Nephron progenitor cell (in vitro differentiated cells): ENCODE measurements around the gene KCNS1.
"Not testable (repeated sequence)": the region's sequence is repeated elsewhere in the genome, so short reads cannot be mapped to it uniquely, and the experiment has no call there.

ENCODE experiments used
- DNase-seq: peaks from one replicate; pipeline ENCODE4 v3.0.0; 2021
- H3K27ac Mint-ChIP-seq: 2 replicates; pipeline ENCODE4 v1.8.0; 2021; ENCODE audit warnings: mild to moderate bottlenecking, moderate library complexity, mixed read lengths
- H3K27me3 Mint-ChIP-seq: 2 replicates; pipeline ENCODE4 v1.8.0; 2021; ENCODE audit warnings: mild to moderate bottlenecking, low read depth, mixed read lengths; ENCODE audit not compliant: poor library complexity
- H3K36me3 Mint-ChIP-seq: 2 replicates; pipeline ENCODE4 v1.8.0; 2021; ENCODE audit warnings: low read depth, mixed read lengths
- H3K4me1 Mint-ChIP-seq: 2 replicates; pipeline ENCODE4 v1.8.0; 2021; ENCODE audit warnings: mixed read lengths
- H3K4me3 Mint-ChIP-seq: 2 replicates; pipeline ENCODE4 v1.8.0; 2021; ENCODE audit warnings: mild to moderate bottlenecking, moderate library complexity, mixed read lengths
- H3K9me3 Mint-ChIP-seq: 2 replicates; pipeline ENCODE4 v1.8.0; 2021; ENCODE audit warnings: mild to moderate bottlenecking, moderate library complexity, mixed read lengths
- TF ChIP-seq, protein P1 (sequence below): fragments of 200-600 bp; sonication (generic); IDR thresholded peaks from 2 replicates; pipeline ENCODE4 v1.5.0; 2021; ENCODE audit warnings: antibody characterized with exemption

The KCNS1 gene

DNA sequence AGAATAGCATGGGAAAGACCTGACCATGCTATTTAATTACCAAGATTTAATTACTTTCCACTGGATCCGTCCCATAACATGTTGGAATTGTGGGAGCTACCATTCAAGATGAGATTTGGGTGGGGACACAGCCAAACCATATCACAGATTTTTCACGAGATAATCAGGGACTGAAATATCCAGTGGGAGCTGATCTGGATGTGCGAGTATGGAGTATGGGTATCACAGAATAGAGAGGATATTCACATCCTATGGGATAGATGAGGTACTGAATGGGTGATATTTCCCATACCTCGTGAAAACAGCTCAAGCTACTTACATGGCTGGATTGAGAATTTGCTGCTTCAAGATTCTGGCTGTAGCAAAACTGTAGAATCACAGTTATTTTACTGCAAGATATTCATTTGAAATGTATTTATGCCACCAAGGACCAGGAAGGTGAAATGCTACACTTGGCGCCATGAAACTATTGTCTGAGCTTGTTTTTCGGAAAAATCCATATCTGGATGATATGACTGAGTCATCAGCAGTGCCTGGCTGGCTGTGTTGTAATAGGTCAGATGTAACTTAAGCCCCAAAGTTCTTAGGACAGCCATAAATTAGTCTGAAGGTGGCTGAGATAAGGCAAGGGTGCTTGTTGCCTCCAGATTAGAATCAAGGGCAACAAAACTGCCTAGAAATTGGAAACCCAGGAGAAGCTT lies 29.8 kb downstream of the KCNS1 start:
- H3K27ac Mint-ChIP-seq = peak overlapping the region; percentile 42
- DNase-seq = no peak
- peaks cover 18% of the 10 kb centered on the region for H3K36me3 Mint-ChIP-seq
- no peak overlapping the region for H3K4me3 Mint-ChIP-seq
- no peaks in the 10 kb centered on the region for H3K9me3 Mint-ChIP-seq
- TF ChIP-seq, protein P1, sequence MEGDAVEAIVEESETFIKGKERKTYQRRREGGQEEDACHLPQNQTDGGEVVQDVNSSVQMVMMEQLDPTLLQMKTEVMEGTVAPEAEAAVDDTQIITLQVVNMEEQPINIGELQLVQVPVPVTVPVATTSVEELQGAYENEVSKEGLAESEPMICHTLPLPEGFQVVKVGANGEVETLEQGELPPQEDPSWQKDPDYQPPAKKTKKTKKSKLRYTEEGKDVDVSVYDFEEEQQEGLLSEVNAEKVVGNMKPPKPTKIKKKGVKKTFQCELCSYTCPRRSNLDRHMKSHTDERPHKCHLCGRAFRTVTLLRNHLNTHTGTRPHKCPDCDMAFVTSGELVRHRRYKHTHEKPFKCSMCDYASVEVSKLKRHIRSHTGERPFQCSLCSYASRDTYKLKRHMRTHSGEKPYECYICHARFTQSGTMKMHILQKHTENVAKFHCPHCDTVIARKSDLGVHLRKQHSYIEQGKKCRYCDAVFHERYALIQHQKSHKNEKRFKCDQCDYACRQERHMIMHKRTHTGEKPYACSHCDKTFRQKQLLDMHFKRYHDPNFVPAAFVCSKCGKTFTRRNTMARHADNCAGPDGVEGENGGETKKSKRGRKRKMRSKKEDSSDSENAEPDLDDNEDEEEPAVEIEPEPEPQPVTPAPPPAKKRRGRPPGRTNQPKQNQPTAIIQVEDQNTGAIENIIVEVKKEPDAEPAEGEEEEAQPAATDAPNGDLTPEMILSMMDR = no peak
- H3K27me3 Mint-ChIP-seq = no peaks in the 10 kb centered on the region
- H3K4me1 Mint-ChIP-seq = peaks cover 22% of the 10 kb centered on the region

DNA sequence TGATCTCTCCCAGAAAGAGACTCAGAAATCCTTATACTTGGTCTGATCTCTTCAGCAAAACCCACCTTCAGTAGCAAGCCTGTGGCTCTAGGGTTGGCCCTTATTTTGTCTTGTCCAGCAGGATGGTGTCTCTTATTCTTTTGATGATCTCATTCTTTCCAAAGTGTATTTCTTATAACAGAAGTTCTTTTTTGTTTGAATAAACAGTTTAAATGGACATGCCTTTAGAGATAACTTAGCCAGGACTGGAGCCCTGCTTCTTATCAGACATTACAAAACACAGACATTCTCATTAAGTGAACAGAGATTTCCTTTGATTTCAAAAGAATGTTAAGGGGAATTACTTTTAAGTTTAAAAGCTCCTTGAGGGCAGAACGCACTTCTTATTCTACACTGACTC lies 31.7 kb downstream of the KCNS1 start:
- no peaks in the 10 kb centered on the region for H3K27me3 Mint-ChIP-seq
- TF ChIP-seq, protein P1 = no peak
- no peak for DNase-seq
- peaks cover 23% of the 10 kb centered on the region for H3K36me3 Mint-ChIP-seq
- H3K27ac Mint-ChIP-seq = no peak overlapping the region
- H3K4me3 Mint-ChIP-seq = no peak overlapping the region
- H3K9me3 Mint-ChIP-seq = peaks cover 5% of the 10 kb centered on the region
- peaks cover 17% of the 10 kb centered on the region for H3K4me1 Mint-ChIP-seq

DNA sequence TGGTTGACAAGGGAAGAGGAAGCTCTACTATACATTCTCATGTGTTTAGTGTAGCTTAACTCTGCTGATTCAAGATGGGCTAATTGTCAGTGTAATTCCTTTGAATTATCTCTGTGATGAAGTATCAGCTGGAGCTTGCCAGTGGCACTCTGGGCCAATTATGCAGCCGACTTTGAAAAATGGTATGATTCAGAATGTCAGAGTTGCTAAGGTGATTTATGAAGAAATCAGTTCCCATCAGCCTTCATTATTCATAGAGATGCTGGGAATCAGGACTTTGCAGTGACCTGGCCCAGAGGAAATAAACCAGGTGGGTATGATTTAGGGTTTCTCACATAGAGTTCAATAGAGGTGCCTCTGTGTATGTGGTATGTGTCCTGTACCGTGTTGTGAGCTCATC lies 33.4 kb downstream of the KCNS1 start:
- H3K9me3 Mint-ChIP-seq = peaks cover 13% of the 10 kb centered on the region
- TF ChIP-seq, protein P1 = no peak
- no peak for DNase-seq
- H3K27ac Mint-ChIP-seq = no peak overlapping the region
- H3K4me1 Mint-ChIP-seq = peaks cover 7% of the 10 kb centered on the region
- no peak overlapping the region for H3K4me3 Mint-ChIP-seq
- H3K36me3 Mint-ChIP-seq = peaks cover 34% of the 10 kb centered on the region
- peaks cover 4% of the 10 kb centered on the region for H3K27me3 Mint-ChIP-seq

DNA sequence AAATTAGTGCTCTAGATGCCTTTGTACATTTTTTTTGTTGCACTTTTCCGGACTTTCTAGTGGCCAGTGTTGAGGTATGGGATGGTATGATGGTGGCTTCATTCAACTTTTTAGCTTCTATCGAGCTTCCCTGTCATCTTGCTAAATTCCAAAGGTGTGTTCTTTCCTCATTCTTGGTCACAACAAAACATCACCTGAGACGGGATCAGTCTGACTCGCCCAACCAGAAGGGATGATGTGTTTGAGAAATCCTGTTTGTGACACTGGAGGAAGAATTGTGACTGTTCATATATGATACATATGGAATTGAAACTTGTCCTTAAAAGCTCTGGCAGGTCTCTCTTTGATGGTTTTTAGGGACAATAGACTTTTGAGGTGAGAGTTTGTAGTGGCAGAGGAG lies 33.8 kb downstream of the KCNS1 start:
- TF ChIP-seq, protein P1 = no peak
- no peak for DNase-seq
- H3K36me3 Mint-ChIP-seq = peaks cover 38% of the 10 kb centered on the region
- no peak overlapping the region for H3K4me3 Mint-ChIP-seq
- H3K4me1 Mint-ChIP-seq = peaks cover 5% of the 10 kb centered on the region
- H3K9me3 Mint-ChIP-seq = peaks cover 13% of the 10 kb centered on the region
- no peak overlapping the region for H3K27ac Mint-ChIP-seq
- peaks cover 4% of the 10 kb centered on the region for H3K27me3 Mint-ChIP-seq

DNA sequence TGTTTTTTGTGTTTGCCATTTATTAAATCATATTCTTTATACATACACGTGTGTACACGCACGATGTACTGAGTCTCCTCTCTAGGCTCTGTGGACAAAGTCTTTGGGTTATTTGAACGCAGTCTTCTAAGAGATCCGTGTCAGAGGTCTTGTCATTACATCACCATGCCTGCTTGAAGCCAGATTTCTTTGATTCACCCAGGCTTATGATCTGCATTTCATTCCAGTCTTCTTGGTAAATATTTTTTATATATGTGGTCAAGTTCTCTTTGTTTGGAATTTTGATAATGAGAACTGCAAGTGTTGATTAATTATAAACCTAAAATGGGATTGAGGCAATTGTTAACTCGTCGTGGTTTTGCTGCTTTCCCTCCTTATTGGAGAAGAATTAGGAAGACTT lies 34.6 kb downstream of the KCNS1 start:
- peaks cover 43% of the 10 kb centered on the region for H3K36me3 Mint-ChIP-seq
- TF ChIP-seq, protein P1 = no peak
- H3K4me1 Mint-ChIP-seq = peaks cover 4% of the 10 kb centered on the region
- peaks cover 4% of the 10 kb centered on the region for H3K27me3 Mint-ChIP-seq
- peaks cover 13% of the 10 kb centered on the region for H3K9me3 Mint-ChIP-seq
- no peak overlapping the region for H3K4me3 Mint-ChIP-seq
- no peak overlapping the region for H3K27ac Mint-ChIP-seq
- DNase-seq = no peak

DNA sequence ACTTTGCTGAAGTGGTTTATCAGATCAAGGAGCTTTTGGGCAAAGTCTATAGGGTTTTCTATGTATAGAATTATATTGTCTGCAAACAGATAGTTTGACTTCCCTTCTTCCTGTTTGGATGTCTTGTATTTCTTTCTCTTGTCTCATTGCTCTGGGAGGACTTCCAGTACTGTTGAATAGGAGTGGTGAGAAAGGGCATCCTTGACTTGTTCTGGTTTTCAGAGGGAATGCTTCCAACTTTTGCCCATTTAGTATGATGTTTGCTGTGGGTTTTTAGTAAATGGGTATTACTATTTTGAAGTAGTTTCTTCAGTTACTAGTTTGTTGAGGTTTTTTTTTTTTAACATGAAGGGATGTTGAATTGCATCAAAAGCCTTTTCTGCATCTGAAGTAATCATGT lies 36.1 kb downstream of the KCNS1 start:
- no peaks in the 10 kb centered on the region for H3K4me1 Mint-ChIP-seq
- DNase-seq = no peak
- H3K27me3 Mint-ChIP-seq = peaks cover 4% of the 10 kb centered on the region
- no peak overlapping the region for H3K27ac Mint-ChIP-seq
- H3K36me3 Mint-ChIP-seq = peaks cover 38% of the 10 kb centered on the region
- H3K9me3 Mint-ChIP-seq = peaks cover 13% of the 10 kb centered on the region
- no peak overlapping the region for H3K4me3 Mint-ChIP-seq
- TF ChIP-seq, protein P1 = no peak

DNA sequence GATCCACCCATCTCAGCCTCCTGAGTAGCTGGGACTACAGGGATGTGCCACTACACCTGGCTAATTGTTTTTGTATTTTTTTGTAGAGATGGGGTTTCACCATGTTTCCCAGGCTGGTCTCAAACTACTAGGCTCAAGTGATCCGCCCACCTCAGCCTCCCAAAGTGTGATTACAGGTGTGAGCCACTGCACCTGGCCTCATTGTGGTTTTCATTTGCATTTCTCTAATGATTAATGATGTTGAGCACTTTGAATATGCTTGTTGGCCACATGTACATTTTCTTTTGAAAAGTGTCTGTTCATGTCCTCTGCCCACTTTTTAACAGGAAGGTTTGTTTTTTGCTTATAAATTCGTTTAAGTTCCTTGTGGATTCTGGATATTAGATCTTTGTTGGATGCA lies 37.8 kb downstream of the KCNS1 start:
- not testable (repeated sequence) for H3K4me1 Mint-ChIP-seq, DNase-seq, H3K27me3 Mint-ChIP-seq, H3K4me3 Mint-ChIP-seq, H3K27ac Mint-ChIP-seq
- Mint-ChIP-seq H3K36me3 (peaks cover 37% of the 10 kb centered on the region), H3K9me3 (peaks cover 13% of the 10 kb centered on the region)
